SIG-M5 treated with dmso at 0.1 percent for 504 hours (cell line): ENCODE measurements around the gene CISD2.
A peak's percentile ranks its signal among the peaks of the same experiment; 100 is the strongest.
"Not testable (repeated sequence)": the region's sequence is repeated elsewhere in the genome, so short reads cannot be mapped to it uniquely, and the experiment has no call there.

Experiments used
- DNase-seq: peaks from one replicate; lab custom pipeline; 2025; ENCODE audit not compliant: unreplicated experiment; lab: John Stamatoyannopoulos, UW

The CISD2 gene

DNA sequence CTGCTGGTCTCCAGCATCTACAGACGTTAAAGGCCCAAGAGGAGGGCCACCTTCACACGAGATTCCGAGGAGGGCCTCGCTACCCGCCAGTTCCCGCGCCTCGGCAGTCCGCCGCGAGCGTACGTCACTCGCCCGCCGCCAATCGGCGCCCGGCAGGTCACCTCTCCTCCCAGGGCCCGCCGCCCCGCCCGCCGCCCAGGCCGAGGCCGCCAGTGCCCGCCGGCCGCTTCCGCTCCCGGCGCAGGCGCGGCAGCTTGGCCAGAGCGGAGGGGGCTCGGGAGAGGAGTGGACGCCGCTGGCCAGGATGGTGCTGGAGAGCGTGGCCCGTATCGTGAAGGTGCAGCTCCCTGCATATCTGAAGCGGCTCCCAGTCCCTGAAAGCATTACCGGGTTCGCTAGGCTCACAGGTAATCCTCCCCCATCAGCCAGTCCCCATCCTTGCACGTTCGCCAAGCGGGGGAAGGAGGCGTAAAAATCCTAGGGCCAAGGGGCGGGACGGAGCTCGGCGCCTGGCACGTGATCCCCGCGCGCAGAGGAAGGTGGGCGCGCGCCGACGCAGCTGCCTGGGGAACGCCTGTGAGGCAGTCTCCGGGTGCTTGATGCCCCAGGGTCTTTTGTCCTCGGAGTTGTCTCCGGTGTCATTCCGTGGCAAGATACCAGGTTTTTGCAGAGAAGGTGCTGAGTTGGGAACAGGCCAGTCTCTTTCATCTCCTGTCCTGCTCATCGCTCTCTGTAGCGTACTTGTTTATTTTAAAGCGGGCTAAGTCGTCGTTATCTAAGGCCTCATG is at the start of gene CISD2:
Gene CISD2, plus strand, starts transcription at position 212 of the 788 bp plus-strand sequence. Its CDS starts 93 bp downstream, at position 305.
- peak; percentile 90 for DNase-seq

DNA sequence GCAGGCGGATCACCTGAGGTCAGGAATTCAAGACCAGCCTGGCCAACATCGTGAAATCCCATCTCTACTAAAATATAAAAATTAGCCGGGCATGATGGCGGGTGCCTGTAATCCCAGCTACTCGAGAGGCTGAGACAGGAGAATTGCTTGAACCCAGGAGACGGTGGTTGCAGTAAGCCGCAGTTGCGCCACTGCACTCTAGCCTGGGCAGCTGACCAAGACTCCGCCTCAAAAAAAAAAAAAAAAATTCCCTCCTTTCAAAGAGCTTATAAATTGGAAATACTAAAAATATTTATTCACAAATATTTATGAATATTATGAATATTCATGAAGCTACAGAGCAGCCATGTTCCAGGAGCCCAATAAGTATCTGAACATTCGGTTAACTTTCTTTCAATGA is 49.7 kb upstream of the CISD2 start:
- not testable (repeated sequence) for DNase-seq

DNA sequence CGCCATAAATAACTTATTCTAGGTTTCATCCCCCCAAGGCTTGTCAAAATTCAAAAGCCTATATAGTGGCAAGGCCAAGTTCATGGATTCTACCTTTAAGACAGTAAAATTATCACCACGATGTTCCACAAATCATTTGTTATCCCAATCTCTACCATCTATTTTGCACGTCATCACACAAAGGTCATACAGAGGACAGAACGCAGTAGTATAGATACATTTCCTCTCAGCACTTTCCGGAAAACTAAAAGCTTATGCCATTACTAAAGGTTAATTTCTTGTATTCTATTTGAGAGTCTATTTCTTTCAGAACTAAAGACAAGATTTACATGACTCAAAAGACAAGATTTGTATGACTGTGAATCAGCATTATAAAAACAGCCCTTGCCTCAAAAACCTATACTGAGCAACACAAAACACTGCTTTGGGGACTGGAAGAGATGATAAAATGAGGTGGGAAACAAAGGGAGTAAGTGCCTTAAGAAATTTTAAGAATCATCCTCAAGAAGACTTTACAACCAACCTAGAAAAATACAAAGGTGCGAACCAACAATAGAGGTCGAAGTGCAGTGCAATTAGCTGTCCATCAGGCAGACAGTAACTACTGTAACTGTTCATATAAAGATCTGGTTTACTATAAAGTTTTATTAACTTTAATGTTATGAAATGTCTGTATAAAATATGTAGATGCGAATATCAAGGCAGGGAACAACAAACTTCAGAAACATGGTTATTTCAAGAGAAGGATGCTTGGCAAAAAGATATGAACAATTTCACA is 49.0 kb upstream of the CISD2 start:
- no peak for DNase-seq

- DNase-seq: no peak
Measured at GRCh38 chr4:102823464-102823863, 45.3 kb upstream of the CISD2 start.

- no peak for DNase-seq
Measured at GRCh38 chr4:102823897-102824296, 44.9 kb upstream of the CISD2 start.

DNA sequence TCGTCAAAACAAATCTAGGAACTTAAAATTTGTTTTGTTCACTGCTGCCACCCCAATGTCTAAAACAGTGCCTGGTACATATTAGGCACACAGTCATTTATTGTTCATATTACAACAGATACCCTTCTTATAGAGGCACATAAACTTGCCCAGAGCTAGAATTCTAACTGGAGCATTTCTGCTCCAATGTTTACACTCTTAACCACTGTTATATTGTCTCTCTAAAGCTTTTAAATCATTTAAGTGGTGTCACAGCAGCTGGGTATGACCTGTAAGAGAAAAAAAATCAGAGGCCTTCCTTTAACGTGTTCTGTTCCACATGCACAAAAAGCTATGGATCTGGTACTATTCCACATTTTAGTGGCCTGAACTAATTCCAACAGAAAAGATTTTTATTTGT is 44.4 kb upstream of the CISD2 start:
- no peak for DNase-seq

DNA sequence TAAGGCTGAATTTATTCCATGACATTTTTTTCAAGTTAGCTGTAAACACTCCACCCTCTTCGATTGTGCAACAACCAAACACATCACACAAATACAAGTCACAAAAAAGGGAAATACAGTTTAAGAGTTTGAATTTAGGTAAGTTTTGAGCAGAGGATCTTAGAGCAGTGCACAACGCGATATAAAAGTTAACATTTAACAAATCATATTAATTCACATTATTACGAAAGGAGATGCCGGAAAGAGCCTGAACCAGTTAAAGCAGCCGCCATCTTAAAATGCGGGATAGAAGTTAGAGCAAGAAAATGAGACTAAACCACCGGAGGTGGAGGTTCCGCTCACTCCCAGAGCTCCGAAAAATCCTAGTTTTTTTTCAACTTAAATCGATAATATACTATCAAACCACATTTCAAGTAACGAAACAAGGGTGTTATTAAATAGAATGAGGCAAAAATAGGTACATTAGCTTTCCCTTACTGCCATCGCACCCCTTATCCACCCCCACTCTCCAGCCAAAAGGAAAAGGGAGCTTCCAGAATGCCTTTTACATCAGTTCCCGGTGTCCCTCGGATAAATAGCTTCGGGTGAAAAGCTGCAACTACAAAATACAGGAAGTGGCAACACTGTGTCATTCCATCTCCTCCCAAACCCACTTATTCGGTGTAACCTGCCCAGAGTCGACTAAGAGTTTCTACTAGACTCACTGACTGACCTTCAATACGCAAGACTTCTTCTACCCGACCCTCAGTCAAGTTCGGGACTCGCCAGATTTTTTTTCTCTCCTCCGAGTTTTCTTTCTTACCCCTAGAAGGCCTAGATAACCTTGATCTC is 43.3 kb upstream of the CISD2 start:
- DNase-seq: peak; percentile 80

GRCh38 chr4:102826105-102826889 is 42.5 kb upstream of the CISD2 start:
- DNase-seq: no peak

GRCh38 chr4:102826890-102827673 is 41.7 kb upstream of the CISD2 start, which contains the start of gene UBE2D3:
UBE2D3 (minus strand) TSS chr4:102827551; CDS start chr4:102826508, 1,043 bp downstream.
- DNase-seq: peak; percentile 89

DNA sequence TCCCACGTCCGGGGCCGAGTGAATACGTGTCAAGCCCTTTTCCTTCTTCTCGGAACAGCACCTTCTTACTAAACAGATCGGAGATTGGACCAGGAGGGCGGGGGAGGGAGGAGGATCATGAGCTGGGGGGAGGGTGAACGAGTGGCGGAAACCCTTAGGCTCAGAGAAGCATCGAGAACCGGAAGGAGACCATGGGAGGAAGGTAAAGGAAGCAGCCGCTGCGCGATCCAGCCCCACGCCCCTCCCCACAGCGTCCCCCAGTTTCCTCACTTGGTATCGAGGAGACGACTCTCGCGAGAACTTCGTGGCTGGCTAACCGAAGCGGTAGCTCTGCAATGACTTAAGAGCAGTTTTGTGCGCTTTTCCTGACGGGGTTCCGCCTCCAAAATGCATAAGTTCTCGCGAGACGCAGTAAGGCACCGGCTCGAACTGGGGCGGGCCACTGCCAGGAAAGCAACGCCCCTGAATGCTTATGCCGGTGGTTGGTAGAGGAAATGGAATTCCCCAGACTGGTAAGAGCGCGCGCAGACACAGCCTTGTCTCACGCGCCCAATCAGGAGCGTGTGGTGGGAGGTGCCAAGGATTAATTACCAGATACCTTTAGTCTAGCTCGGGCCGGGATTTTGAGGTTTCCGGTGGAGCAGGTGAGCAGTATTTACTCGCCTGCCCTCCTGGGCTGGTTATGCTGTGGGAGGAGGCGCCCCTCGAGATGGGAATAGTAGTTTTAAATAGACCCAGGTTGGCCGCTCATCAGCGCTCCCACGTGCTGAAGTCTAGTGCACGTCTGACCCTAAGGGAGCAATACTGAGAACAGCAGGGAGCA is 40.9 kb upstream of the CISD2 start:
- DNase-seq: peak; percentile 99

DNA sequence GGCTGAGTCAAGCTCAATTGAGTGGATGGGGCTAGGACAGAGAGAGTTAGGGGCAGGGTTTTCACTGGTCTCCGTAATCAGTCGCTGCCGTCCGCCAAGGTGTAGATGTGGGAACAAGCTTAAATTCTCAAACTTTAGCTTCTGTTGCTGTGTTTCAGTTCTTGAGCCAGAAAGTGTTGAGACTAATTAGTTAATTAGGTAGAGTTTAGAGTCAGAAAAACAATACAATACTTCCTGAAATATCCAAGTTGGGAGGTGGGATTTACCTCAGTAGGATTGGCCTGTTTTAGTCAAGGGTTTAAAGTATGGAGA is 40.3 kb upstream of the CISD2 start:
- no peak for DNase-seq

GRCh38 chr4:102829803-102830202 is 39.0 kb upstream of the CISD2 start:
- DNase-seq: no peak

GRCh38 chr4:102832105-102832504 is 36.7 kb upstream of the CISD2 start:
- no peak for DNase-seq

GRCh38 chr4:102832667-102833066 is 36.1 kb upstream of the CISD2 start:
- no peak for DNase-seq

- no peak for DNase-seq
Measured at GRCh38 chr4:102836596-102836995, 32.2 kb upstream of the CISD2 start.

GRCh38 chr4:102842367-102842766 is 26.4 kb upstream of the CISD2 start:
- DNase-seq: no peak

DNA sequence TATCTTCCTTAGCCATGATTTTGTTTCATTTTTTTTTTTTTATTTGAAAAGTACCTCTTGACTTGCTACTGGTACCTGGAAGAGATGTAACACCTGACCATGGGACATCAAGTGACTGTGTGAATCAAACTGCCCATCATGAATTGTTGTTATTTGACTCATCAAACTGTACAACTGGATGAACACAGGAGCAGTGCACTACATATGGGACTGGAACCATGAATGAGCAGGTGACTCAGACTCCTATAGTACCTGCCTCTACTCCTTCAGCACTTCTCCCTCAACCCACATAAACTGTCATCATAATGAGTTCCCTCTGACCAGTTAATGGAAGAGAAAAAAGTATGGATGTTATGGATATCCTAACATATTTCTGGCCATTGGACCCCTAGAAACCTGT is 25.5 kb upstream of the CISD2 start:
- no peak for DNase-seq

DNA sequence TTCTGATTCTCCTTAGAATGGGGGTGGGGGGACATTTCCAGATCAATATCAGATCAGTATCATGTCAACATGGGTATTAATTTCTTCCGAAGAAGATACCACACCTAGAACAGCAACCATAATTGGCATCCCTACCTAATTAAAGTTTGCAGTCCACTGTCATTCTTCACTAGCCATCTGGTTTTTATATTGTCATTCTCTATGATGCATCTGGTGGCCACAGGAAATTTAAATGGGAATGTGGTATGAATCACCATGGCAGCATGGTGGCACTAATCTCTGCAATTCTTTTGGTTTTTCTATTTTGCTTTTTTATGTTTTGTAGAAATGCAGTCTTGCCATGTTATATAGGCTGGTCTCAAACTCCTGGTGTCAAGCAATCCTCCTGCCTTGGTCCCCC is 24.9 kb upstream of the CISD2 start:
- DNase-seq: no peak

DNA sequence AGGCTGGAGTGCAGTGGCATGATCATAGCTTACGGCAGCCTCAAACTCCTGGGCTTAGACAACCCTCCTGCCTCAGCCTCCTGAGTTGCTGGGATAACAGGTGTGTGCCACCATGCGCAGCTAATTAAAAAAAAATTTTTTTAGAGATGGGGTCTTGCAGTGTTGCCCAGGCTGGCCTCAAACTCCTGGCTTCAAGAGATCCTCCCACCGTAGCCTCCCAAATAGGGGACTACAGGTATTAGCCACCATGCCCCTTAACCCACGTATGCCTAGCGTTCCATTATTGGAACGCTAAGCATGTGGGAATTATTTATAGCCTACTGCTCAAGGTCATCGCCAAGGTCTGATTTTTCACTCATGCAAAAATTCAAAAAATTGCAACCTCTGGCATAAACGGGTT is 21.1 kb upstream of the CISD2 start:
- DNase-seq: no peak
